Activated CD8-positive, alpha-beta T cell treated with anti-CD3 and anti-CD28 coated beads, Interleukin-2, amount 10 ng/mL, durations not matched to agents 7 days and 5 days (primary cell): Measurements from ENCODE around the gene USP6. TPM values are rescaled to one million over a fixed set of nuclear protein-coding genes. Genes with fewer than 3 reads are reported as not detected.
A peak's percentile ranks its signal among the peaks of the same experiment; 100 is the strongest.
"Not testable (repeated sequence)": the region's sequence is repeated elsewhere in the genome, so short reads cannot be mapped to it uniquely, and the experiment has no call there.

Experiments used
- ATAC-seq: fragments of 150-1000 bp; cut with Tn5 transposase; one replicate; pipeline ENCODE4 v1.10.0; 2021; ENCODE audit warnings: moderate library complexity
- CTCF ChIA-PET: fragments of 350-600 bp; sonication (Branson Sonifier 250); formaldehyde crosslinking; loops from one replicate; lab custom pipeline; 2021; ENCODE audit warnings: antibody characterized with exemption; lab: Charles Lee
- POLR2A ChIA-PET: fragments of 350-600 bp; sonication (Branson Sonifier 250); formaldehyde crosslinking; loops from one replicate; lab custom pipeline; 2021; ENCODE audit warnings: antibody characterized with exemption; lab: Charles Lee
- DNase-seq: peaks from one replicate; pipeline ENCODE4 v3.0.0-alpha.2; 2020
- H3K27ac Mint-ChIP-seq: one replicate; pipeline ENCODE4 v1.8.0; 2021; ENCODE audit warnings: mild to moderate bottlenecking, mixed read lengths
- H3K27me3 Mint-ChIP-seq: one replicate; pipeline ENCODE4 v1.8.0; 2021; ENCODE audit warnings: low read depth, mixed read lengths
- H3K36me3 Mint-ChIP-seq: one replicate; pipeline ENCODE4 v1.8.0; 2021; ENCODE audit warnings: low read depth, mixed read lengths
- H3K4me1 Mint-ChIP-seq: one replicate; pipeline ENCODE4 v1.8.0; 2021; ENCODE audit warnings: low read depth, mixed read lengths
- H3K4me3 Mint-ChIP-seq: one replicate; pipeline ENCODE4 v1.8.0; 2021; ENCODE audit warnings: mild to moderate bottlenecking, mixed read lengths
- H3K9me3 Mint-ChIP-seq: one replicate; pipeline ENCODE4 v1.8.0; 2022; ENCODE audit warnings: mixed read lengths; ENCODE audit not compliant: insufficient read depth
- total RNA-seq, 2 experiments: library from RNA; stranded (reverse); gene quantifications; one replicate each; pipeline ENCODE4 v1.2.3, GENCODE V29; 2021

USP6 gene
- total RNA-seq, 2 experiments from 2014 or later: 0.08 to 0.10 TPM

DNA sequence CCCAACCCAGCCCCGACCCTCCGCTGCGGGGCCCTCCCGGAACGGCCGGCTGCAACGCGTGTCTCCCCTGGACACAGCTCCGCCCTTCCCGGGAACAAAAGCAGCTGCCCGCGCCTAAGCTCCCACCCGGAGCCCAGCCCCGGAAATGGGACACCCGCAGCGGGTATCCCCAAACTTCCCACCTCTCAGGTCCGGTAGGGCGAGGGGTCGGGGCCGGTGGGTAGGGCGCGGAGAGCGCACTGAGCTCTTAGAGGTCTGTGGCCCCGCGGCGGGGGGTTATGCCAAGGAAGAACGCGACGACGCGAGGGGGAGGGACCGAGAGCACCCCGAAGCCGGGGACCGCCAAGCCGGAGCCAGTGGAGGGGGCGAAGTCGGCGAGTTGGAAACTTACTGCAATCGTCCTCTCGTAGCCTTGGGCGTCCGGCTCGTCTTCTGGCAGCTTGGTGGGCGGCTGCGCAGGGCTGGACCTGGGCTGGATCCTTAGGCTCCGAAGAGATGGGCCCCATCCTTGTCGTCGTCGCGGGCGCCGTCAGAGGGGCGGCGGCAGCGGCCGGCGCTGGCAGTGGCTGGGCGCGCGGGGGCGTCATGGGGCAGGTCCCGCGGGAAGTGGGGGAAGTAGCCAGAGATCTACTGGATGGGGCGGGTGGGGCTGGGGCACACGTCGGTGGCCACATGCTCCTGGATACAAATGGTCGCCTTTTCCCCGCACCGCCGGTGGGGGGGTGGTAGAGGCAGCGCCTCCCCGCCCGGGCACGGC is 6.9 kb downstream of the USP6 start:
- peaks cover 5% of the 10 kb centered on the region for H3K9me3 Mint-ChIP-seq
- H3K4me3 Mint-ChIP-seq: no peak overlapping the region
- peaks cover 3% of the 10 kb centered on the region for H3K4me1 Mint-ChIP-seq
- ATAC-seq (peak; percentile 47), DNase-seq (no peak)
- ChIA-PET CTCF (no interaction called here), POLR2A (no interaction called here)
- H3K27ac Mint-ChIP-seq: no peak overlapping the region
- H3K27me3 Mint-ChIP-seq: peaks cover 42% of the 10 kb centered on the region
- H3K36me3 Mint-ChIP-seq: no peaks in the 10 kb centered on the region

- no peaks in the 10 kb centered on the region for H3K9me3 Mint-ChIP-seq
- ChIA-PET CTCF (no interaction called here), POLR2A (no interaction called here)
- no peak for ATAC-seq
- H3K36me3 Mint-ChIP-seq: no peaks in the 10 kb centered on the region
- DNase-seq: no peak
- peaks cover 3% of the 10 kb centered on the region for H3K4me1 Mint-ChIP-seq
- H3K4me3 Mint-ChIP-seq: no peak overlapping the region
- H3K27ac Mint-ChIP-seq: no peak overlapping the region
- H3K27me3 Mint-ChIP-seq: peaks cover 35% of the 10 kb centered on the region
These were observed 7.7 kb downstream of the USP6 start for GRCh38 chr17:5123343-5124124.

- H3K27ac Mint-ChIP-seq, ATAC-seq, H3K9me3 Mint-ChIP-seq, POLR2A ChIA-PET, DNase-seq, H3K36me3 Mint-ChIP-seq, H3K4me1 Mint-ChIP-seq, H3K4me3 Mint-ChIP-seq, CTCF ChIA-PET: not testable (repeated sequence)
- peaks cover 30% of the 10 kb centered on the region for H3K27me3 Mint-ChIP-seq
These were observed 8.4 kb downstream of the USP6 start for GRCh38 chr17:5124125-5124760.

DNA sequence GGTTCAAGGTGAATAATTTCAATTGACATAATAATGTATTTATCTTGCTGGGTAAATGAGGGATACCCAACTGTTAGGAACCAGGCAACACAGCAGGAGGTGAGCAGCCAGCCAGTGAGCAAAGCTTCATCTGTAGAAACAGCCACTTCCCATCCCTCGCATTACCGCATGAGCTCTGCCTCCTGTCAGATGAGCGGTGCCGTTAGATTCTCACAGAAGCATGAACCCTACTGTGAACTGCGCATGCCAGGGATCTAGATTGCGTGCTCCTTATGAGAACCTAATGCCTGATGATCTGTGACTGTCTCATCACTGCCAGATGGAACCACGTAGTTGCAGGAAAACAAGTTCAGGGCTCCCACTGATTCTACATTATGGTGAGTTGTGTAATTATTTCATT is 9.1 kb downstream of the USP6 start:
- H3K27ac Mint-ChIP-seq, CTCF ChIA-PET, H3K36me3 Mint-ChIP-seq, H3K9me3 Mint-ChIP-seq, DNase-seq, ATAC-seq, POLR2A ChIA-PET, H3K4me1 Mint-ChIP-seq, H3K4me3 Mint-ChIP-seq: not testable (repeated sequence)
- H3K27me3 Mint-ChIP-seq: peaks cover 30% of the 10 kb centered on the region

- Mint-ChIP-seq H3K36me3 (no peaks in the 10 kb centered on the region), H3K4me3 (no peak overlapping the region), H3K27me3 (peaks cover 18% of the 10 kb centered on the region), H3K4me1 (no peaks in the 10 kb centered on the region), H3K9me3 (no peaks in the 10 kb centered on the region), H3K27ac (no peak overlapping the region)
- ChIA-PET POLR2A (no interaction called here), CTCF (no interaction called here)
- DNase-seq: no peak
- no peak for ATAC-seq
These were observed 11.1 kb downstream of the USP6 start for GRCh38 chr17:5126719-5127488.

DNA sequence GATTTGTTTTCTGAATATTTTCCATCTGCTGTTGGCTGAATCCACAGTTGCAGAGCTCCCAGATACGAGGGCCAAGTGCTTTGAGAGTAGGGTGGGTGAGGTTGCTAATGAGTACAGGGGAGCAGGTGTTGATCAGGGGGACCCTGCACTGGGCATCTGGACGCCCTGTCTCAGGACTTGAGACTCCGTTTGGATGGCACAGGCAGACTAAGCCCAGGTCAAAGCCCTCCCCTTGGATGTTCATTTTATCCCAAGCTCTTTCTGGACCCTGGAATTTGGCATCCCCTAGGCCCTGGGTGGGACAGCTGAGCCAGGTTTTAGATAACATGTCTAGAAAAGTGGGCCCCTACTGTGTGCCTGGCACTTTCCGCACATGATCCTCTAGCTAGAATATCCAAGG is 12.1 kb downstream of the USP6 start:
- H3K36me3 Mint-ChIP-seq: no peaks in the 10 kb centered on the region
- ATAC-seq (no peak), DNase-seq (no peak)
- peaks cover 15% of the 10 kb centered on the region for H3K27me3 Mint-ChIP-seq
- no peaks in the 10 kb centered on the region for H3K4me1 Mint-ChIP-seq
- H3K4me3 Mint-ChIP-seq: no peak overlapping the region
- ChIA-PET POLR2A (no interaction called here), CTCF (interaction anchor here (1.1 kb wide), 1 partner anchor 27 kb away, joined by 3 read pairs; no protein-coding TSS in a partner anchor)
- no peak overlapping the region for H3K27ac Mint-ChIP-seq
- H3K9me3 Mint-ChIP-seq: no peaks in the 10 kb centered on the region

GRCh38 chr17:5128387-5128786 is 12.6 kb downstream of the USP6 start:
- DNase-seq, POLR2A ChIA-PET, H3K36me3 Mint-ChIP-seq, H3K4me3 Mint-ChIP-seq, ATAC-seq, H3K27ac Mint-ChIP-seq, H3K4me1 Mint-ChIP-seq, H3K9me3 Mint-ChIP-seq: not testable (repeated sequence)
- H3K27me3 Mint-ChIP-seq: peaks cover 15% of the 10 kb centered on the region
- CTCF ChIA-PET: interaction anchor here (1.1 kb wide), 1 partner anchor 27 kb away, joined by 3 read pairs; no protein-coding TSS in a partner anchor

DNA sequence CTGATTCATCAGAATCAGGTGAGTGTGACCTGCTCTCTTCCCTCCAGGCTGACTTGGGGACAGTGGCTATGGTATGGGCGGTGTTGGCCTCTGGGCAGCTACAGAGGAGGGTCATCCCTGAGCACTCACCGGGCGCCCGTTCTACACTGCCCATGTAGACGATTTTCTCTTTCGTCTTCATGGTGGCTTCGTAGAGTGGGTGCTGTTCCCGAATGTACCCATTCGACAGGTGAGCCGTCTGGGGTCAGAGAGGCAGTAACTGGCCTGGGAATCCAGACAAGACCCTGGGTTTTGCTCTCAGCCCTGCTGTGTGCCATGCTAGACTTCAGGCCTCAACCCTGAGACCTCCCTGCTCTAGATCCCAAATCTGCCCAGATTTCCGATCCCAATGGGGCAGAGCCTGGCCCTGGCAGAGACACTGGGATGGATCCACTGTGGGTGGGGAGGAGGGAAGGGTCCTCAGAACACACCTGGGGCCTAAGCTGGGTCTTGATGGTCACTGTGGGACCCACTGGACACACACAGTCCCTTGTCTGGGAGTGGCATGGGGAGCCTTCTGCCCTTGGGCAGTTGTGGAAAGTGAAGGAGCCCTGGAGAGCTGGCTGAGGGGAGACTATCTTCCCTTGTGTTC is 13.2 kb downstream of the USP6 start:
- no peak for ATAC-seq
- Mint-ChIP-seq H3K27ac (no peak overlapping the region), H3K36me3 (no peaks in the 10 kb centered on the region), H3K4me3 (no peak overlapping the region), H3K4me1 (no peaks in the 10 kb centered on the region), H3K27me3 (peaks cover 9% of the 10 kb centered on the region), H3K9me3 (no peaks in the 10 kb centered on the region)
- ChIA-PET CTCF (no interaction called here), POLR2A (no interaction called here)
- DNase-seq: no peak

- H3K36me3 Mint-ChIP-seq, CTCF ChIA-PET, H3K27ac Mint-ChIP-seq, H3K4me1 Mint-ChIP-seq, H3K27me3 Mint-ChIP-seq, ATAC-seq, POLR2A ChIA-PET, H3K9me3 Mint-ChIP-seq, H3K4me3 Mint-ChIP-seq, DNase-seq: not testable (repeated sequence)
These were observed 13.9 kb downstream of the USP6 start for GRCh38 chr17:5129770-5130169.

DNA sequence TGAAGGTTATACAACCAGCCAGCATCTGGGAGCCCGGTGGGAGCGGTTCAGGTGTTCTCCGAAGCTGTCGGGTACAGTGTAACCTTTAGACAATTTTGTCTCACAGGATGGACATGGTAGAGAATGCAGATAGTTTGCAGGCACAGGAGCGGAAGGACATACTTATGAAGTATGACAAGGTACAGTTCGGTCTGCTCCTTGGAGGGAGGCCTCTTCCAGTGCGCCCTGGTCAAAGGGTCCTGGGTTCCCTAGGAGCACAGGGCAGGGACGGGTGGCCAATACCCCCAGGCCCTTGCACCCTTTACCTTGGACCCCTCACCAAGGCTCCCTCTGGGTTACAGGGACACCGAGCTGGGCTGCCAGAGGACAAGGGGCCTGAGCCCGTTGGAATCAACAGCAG is 14.4 kb downstream of the USP6 start:
- POLR2A ChIA-PET, H3K4me1 Mint-ChIP-seq, ATAC-seq, H3K9me3 Mint-ChIP-seq, H3K27me3 Mint-ChIP-seq, H3K27ac Mint-ChIP-seq, H3K36me3 Mint-ChIP-seq, CTCF ChIA-PET, DNase-seq, H3K4me3 Mint-ChIP-seq: not testable (repeated sequence)

GRCh38 chr17:5130687-5131086 is 14.9 kb downstream of the USP6 start:
- POLR2A ChIA-PET, H3K27ac Mint-ChIP-seq, H3K4me3 Mint-ChIP-seq, ATAC-seq, H3K9me3 Mint-ChIP-seq, H3K4me1 Mint-ChIP-seq, H3K27me3 Mint-ChIP-seq, CTCF ChIA-PET, DNase-seq, H3K36me3 Mint-ChIP-seq: not testable (repeated sequence)
